Erythroblast (primary cell): ENCODE data around the gene CFH.

Source experiments
- GATA1 ChIP-seq: IDR thresholded peaks from 2 replicates; pipeline ENCODE4 v1.6.1; 2011; ENCODE audit warnings: low read depth, mild to moderate bottlenecking, control low read depth, low read length, moderate library complexity
- POLR2A ChIP-seq: IDR thresholded peaks from 2 replicates; pipeline ENCODE4 v1.6.1; 2011; ENCODE audit warnings: mild to moderate bottlenecking, low read length

DNA sequence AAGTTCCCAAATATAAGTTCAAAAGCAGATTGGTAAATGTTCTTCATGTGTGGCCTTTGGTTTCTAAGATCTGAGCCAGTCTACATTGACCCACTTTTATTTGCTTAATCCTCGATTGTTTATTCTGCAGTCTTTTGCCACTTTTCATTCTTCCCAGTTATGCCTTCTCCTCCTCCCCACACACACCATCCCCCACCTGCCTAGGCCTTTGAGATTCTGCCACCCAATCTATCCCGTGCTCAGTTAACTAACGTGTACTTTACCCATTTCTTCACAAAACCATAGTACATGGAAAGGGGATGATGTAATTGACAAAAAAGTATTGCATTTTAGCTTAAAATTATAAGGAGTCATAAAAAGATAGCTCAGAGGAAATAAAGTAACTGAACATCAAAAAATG, 3.7 kb downstream of the CFH start:
- TF ChIP-seq POLR2A (no peak), GATA1 (no peak)
